GM19351 (cell line): Measurements from ENCODE around the gene DDX24.
"Not testable (repeated sequence)": the region's sequence is repeated elsewhere in the genome, so short reads cannot be mapped to it uniquely, and the experiment has no call there.

Source experiments
- ATAC-seq: cut with Tn5 transposase; IDR thresholded peaks from one replicate; pipeline ENCODE4 v1.9.1; 2021; ENCODE audit warnings: mild to moderate bottlenecking, moderate library complexity; ENCODE audit not compliant: unreplicated experiment

The DDX24 gene

DNA sequence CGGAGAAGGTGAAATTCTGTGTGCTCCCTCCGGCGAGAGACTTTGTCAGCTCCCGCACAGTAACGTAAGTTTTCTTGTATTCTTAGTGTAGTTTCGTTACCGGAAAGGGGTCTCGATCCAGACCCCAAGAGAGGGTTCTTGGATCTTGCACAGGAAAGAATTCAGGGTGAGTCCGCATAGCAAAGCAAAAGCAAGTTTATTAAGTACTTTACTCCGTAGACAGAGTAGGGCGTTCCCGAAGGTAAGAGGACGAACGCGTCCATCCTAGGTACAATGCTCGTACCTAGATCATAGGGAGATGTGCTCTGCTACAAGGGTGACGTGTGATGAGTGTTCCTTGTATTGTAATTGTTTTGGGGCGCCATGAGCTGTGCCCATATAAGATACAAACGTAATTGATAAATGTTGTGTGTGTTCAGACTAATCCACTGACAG lies 401 bp upstream of the DDX24 start:
- peak; percentile 24 for ATAC-seq

DNA sequence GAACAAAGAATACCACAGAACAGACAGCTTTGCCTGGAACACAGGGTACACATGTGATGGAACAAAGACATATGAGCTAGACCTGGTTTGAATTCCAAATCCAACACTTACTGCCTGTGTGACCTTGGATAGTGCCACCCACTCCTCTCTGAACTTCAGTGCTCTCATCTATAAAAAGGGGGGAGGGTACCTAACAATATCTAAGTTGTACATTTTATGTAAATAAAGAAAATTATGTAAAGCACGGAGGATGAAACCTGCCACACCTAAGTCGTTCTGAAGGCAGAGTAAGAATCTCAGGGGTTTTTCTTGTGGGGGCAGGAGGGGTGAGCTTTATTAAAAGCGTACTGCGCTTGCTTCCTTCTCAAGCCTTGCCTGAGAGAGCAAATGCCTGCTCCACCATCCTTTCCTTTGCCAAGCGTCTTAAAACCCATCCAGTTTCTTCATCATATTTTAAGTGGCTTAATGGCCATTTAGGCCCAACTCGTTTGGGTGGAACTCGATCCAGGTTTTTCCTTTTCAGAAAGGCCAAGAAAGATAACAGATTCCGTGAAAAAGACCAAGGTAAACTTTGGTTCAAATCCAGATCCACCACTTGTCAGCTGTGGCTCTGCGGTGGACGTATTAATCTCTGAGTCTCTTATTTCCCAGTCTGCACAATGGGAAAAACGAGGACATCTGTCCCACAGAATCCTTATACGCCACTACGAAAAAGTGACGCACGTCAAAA lies 946 bp downstream of the DDX24 start:
- no peak for ATAC-seq

DNA sequence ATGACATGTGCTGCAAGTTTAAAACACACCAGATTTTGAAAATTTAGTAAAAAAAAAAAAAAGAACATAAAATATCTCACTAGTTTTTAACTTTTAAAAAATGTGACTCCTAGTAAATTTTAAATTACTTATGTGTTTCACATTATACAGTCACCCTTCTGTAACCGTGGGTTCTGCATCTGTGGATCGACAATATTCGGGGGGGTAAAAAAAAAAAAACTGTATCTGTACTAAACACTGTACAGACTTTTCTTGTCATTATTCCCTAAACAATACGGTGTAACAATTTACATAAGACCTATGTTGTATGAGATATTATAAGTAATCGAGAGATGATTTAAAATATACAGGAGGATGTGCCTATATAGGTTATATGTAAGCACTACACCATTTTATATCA lies 3.2 kb downstream of the DDX24 start:
- no peak for ATAC-seq

DNA sequence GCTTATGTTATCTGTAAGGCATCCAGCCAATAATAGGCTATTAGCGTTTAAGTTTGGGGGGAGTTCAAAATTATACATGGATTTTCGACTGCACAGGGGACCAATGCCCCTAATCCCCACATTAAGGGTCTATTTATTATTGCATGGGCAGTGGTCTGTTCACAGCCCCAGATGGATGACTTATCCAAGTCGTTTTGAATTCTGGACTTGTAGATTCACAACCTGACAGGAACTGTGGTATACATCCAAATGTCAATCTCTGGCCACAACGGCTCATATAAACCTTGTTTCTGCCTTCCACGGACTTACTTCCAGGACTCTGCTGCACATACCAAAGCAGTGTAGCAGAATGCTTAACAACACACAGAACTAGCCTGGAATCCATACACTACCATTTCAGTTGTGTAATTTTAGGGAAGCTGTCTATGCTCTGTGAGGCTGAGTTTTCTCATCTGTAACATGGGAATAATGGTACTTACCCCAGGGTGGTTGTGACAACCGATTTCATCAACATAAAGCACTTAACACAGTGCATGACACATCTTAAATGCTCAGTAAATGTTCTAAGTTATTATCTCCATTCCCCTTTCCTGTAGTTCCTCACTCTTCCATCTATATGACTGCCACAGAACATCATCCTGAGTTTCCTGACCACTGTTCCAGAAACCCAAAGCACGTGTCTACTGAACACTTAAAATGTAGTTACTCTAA lies 3.7 kb downstream of the DDX24 start:
- no peak for ATAC-seq

DNA sequence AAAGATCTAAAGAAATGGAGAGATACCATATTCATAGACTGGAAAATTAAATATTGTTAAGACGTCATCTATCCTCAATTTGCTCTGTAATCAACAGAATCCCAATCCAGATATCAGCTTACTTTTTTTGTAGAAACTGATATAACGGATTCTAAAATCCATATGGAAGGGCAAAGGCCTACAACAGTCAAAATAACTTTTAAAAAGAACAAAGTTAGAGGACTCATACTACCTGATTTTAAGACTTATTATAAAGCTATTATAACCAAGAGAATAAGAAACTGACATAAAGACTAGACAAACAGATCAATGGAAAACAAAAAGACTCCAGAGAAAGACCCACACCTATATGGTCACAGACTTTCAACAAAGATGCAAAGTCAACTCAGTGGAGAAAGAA lies 6.0 kb downstream of the DDX24 start:
- no peak for ATAC-seq

DNA sequence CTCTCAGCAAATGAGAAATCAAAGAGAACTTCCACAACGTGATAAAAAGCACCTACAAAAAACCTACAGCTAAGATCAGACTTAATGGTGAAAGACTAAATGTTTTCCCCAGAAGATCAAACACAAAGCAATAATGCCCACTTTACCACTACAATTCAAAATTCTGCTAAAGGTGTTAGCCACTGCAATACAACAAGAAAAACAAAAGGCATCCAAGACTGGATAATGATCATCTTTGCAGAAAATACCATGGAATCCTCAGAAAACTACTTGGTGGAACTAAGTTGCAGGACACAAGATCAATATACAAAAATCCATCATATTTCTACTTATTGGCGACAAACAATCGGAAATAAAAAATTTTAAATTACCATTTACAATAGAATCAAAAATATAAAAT lies 6.5 kb downstream of the DDX24 start:
- ATAC-seq: no peak

DNA sequence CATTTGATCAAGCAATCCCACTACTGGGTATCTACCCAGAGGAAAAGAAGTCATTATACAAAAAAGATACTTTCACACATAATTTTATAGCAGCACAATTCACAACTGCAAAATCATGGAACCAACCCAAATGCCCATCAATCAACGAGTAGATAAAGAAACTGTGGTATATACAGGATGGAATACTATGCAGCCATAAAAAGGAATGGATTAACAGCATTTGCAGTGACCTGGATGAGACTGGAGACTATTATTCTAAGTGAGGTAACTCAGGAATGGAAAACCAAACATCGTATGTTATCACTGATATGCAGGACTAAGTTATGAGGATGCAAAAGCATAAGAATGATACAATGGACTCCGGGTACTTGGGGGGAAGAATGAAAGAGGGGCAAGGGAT lies 8.9 kb downstream of the DDX24 start:
- ATAC-seq: not testable (repeated sequence)

DNA sequence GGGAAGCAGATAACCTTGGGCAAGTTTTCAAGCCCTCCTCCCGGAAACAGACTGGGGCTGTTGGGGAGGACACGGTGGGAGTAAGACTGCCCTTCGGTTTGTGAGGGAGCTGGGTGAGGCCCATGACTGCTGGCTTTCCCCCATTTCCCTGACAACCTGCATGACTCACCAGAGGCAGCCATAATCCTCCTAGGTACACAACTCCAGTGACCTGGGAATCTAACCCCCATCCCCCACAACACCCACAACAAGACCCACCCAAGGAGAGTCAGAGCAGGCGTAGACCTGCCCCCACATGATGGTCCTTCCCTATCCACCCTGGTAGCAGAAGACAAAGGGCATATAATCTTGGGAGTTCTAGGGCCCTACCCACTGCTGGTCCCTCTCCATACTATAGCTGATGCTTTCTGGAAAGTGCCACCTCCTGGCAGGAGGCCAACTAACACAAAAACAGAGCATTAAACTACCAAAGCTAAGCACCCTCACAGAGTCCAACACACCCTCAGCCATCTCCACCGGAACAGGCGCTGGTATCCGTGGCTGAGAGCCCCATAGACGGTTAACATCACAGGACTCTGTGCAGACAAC lies 14.8 kb downstream of the DDX24 start:
- no peak for ATAC-seq

DNA sequence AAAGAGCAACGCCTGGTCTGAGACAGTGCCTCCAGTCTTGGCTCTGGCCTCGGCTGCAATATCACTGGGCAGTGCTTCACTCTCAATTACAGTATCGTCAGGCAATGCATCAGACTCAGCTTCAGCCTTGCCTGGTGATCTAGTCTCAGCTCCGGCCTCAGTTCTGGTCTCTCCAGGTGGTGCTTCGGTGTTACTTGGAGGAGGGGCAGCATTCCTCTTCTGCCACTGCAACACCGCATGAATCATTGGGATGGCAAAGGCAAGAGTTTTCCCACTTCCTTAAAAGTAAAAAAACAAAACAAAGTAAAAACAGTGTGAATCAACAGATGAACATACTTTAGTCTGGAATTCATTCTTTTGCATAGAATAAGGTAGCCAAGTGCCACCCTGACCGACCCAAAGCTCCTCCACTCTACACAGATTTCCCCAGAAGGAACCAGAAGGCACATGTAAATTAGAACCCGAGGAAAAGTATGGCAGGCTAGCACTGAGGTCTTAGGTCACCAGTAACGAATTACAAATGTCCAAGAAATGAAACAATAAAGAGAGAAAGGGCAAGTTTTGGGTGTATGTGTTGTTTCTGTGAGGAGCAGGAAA lies 18.6 kb downstream of the DDX24 start:
- ATAC-seq: no peak

DNA sequence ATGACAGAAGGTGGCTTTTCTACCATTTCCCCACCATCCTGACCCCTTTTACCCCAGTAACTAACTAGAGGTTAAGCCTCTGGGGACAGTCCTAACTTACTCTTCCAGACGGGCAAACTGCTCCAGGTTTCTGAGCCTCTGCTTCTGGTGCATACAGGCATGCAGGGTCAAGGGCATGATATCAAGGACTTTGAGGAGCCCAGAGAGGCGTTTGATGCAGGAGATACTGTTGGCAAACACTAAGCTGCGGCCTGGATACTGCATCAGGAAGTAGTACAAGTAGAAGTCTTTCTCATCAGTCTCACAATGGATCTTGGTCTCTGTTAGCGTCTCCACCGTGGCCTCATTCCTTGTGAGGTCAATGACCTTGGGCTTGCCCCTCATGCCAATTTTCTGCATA lies 21.0 kb downstream of the DDX24 start:
- ATAC-seq: no peak

DNA sequence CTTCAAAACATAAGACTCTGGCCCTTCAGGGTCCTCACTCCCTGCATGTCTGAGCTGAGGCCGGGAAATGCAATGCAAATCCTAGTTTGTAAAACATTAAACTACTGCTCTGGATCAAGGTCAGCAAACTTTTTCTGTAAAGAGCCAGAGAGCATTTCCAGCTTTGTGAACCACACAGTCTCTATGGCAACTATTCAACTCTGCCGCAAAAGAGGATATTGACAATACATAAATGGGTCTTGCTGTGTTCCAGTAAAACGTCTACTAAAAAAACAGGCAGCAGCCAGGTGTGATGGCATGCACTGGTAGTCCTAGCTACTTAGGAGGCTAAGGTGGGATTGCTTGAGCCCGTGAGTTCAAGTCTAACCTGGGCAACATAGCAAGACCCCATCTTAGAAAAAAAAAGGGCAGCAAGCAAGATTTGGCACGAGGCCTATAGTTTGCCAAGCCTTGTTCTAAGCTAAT lies 22.3 kb downstream of the DDX24 start:
- no peak for ATAC-seq

DNA sequence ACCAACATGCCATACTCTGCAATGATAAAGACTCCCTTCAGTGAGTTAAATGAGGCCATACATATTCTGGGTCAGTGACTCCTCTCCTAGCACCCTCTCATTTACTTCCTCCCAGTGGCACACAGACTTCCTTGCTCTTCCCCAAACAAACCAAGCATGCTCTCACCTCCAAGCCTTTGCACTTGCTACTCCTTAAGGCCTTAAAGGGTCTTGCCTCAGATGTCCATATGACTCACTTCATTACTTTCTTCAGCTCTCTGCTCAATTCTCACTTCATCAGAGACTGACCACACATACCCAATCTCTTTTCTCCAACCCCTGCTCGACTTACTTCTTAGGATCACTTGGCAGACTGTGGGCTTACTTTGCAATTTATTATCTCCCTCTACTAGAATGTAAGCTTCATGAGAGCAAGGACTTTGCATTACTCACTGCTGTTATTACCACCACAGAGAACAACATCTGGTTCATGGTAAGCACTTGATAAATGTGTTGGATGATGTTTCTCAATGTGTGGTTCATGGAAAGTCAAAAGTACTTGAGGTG lies 22.8 kb downstream of the DDX24 start:
- ATAC-seq: no peak

DNA sequence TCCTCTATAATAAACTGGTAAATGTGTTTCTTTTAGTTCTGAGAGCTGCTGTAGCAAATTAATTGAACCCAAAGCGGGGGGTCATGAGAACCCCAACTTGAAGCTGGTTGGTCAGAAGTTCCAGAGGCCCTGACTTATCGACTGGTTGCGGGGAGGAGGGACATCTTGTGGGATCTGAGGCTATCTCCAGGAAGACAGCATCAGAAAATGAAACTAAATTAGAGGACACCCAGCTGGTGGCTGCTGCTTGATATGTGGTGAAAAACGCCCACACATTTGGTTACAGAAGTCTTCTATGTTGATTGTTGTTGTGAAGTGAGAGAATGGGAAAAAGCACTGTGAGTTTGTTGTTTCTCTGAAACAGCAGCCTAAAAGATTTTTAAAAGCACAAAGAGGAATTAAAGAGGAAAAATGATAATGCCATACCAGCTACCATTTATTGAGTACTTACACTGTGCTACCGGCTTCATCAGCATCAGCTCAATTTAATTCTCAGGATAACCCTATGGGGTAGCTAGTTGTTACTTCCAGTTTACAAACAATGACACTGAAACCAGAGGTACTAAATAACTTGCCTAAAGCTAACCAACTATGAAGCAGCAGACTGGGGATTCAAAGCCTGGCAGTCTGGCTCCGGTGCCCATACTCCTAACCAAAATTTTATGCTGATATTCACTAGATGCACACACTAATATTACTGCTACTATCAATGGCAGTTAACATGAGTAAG lies 24.3 kb downstream of the DDX24 start:
- peak; percentile 83 for ATAC-seq

DNA sequence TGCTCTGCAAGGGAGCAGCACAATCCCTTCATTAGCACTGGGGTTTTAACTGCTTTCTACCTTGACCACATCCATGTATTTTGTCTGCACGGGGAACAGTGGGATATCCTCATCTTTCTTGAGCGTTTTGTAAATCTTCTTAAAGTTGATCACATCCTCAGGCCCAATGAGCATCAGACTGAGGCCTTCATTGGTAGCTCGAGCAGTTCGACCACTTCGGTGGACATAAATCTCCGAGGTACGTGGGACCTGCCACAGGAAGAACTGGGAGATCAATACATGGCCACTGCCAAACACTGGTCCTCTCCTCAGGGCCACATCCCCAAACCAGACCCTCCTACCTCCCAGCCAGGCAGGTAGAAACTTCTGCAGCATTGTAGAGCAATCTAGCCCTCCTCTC lies 26.1 kb downstream of the DDX24 start:
- ATAC-seq: no peak

DNA sequence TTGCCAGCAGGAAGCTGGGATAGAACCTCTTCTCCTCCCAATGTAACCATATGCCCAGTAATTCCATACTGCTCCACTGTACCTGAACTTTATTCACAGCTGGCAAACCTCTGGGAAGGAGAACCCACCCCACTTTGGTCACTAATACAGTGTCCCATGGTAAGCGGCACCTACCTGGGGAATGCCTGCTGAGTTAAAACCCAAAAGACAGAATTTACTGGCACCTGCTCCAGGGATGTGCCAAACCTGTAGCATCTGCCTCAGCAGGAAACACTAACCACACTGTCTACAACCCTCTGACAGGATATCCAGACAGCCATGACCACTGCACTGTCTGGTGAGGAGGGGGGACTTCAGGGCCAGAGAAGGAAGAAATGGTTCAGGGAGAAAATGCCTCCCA lies 26.6 kb downstream of the DDX24 start:
- ATAC-seq: no peak

DNA sequence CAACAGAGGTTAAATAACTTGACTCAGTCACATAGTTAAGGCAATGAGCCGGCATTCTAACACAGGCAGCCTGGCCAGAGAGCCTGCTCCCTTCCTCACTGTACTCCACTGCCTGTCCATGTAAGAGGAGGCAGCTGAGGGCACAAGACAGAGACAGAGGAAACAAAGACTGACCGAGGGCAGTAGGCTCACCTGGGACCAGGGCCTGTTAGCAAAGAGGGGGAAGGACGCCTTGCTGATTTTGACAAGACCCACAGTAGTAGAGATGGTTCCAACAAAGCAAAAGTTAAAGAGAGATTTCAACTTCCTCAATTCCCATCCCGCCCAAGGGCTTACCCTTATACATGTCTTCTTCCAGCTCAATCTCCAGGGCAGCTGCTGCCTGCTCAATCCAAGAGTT lies 28.3 kb downstream of the DDX24 start:
- ATAC-seq: no peak

DNA sequence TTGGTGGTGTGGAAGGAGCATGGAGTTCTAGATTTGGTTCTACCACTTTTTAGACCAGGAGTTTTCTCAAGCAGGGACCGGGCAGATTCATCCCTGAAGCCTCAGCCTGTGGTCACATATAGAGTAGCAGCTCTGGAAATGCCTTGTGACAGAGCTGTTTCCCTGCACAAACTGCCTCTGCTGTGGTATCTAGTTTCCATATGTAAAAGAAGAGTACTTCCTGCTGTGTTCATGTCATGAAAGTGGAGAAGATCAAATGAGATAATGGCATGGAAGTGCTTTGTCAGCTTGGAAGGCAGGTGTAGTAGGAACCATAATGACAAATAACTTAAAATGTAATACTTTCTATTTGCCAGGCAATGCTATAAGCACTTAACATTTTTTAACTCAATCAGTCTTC lies 28.8 kb downstream of the DDX24 start:
- ATAC-seq: no peak

DNA sequence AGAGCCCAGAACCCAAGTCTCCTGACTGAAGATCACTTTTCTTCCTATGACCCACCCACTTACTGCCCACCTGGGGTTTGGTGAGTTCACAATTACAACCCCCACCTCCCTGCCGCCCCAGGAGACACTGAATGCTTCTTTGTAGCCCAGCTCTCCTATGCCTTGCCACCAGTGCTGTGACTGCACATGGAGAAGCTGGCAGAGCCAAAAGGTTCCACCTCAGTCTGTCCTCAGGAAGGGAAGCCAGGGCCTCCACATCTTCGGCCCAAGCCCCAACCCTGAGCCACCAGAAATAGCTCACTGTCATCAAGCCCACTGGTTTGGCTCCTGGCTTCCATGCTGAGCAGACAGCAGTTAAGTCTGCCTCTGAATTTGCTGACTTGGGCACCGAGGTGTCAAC lies 29.2 kb downstream of the DDX24 start:
- ATAC-seq: no peak

DNA sequence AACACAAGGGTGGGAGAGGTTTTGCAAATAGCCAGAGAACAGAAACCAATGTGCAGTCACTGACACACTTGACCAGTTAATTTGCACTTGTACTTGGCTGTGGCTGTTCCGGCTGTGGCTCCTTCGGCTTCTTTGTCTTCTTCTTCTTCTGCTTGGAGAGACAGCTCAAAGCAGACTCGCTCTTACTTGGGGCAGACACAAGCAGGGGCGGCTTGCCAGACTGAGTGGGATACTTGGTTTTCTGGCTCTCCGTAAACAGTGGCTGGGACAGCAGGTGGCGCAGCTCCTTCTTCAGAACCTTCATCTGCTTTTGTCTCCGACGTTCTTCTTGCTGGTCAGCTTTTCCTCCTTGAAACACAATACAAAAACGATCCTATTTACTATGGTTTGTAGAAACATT lies 29.9 kb downstream of the DDX24 start:
- no peak for ATAC-seq

DNA sequence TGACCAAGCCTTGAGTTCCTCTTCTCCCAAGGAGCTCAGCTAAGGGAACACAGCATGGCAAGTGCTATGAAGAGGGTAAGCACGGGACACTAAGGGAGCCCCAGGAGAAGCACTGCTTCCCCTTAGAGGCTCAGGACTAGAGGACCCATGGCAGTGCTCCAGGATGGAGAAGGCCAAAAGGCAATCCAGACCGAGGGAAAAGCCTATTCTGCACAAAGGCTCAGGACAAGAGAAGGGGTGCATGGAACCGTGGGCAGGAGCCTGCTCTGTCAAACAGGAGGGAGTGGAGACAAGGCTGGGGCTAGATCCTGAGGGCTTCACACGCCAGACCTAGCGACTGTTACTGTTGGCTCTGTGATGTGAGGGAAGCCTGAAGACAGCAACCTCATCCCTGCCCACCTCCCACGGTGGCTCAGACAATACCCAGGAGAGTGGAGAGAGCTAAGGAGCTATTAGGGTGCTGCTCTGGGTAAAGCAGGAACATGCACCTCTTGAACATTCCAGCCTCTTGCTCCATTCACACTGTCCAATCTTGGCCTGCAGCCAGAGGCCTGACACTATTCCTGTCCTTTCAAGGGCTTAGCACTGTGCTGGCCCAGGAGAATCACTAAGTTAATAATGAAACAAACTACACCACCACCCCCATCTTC lies 30.6 kb downstream of the DDX24 start:
- no peak for ATAC-seq
